Measurements from ENCODE around the gene ULK4. TPM values are rescaled to one million over a fixed set of nuclear protein-coding genes. Genes with fewer than 3 reads are reported as not detected.
"Not testable (repeated sequence)": the region's sequence is repeated elsewhere in the genome, so short reads cannot be mapped to it uniquely, and the experiment has no call there.

Gene ULK4
- total RNA-seq, 1 experiment from 2014 or later, result 14.3 TPM

DNA sequence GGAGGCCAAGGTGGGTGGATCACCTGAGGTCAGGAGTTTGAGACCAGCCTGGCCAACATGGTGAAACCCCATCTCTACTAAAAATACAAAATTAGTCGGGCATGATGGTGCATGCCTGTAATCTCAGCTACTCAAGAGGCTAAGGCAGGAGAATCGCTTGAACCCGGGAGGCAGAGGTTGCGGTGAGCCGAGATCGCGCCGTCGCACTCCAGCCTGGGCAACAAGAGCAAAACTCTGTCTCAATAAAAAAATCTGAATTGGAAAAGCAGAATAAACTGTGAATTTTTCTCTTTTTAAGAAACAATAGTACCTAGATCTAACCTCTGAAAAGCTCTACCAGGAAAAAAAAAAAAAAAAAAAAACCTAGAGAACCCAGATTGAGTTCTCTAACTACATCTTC is 84.2 kb downstream of the ULK4 start:
- intact Hi-C loops (cut with micrococcal nuclease; ENCODE audit: unreplicated experiment); H3K36me3 ChIP-seq (ENCODE audit: control insufficient read depth, insufficient read depth, low read length); H3K27me3 ChIP-seq (ENCODE audit: control insufficient read depth, insufficient read depth, low read length); H3K27ac ChIP-seq (ENCODE audit: low read length); H3K4me3 ChIP-seq (ENCODE audit: low read depth in 2 of 2, low read length in 2 of 2); H3K4me1 ChIP-seq (ENCODE audit: control insufficient read depth, insufficient read depth, low read length); BruUV-seq (replicated peaks); DNase-seq (ENCODE audit: low read depth, low spot score); ATAC-seq; in situ Hi-C loops (cut with HindIII; ENCODE audit: low pct_unique_long_range_greater_than_20kb, low sequenced_read_pairs); CTCF ChIA-PET; H3K9me3 ChIP-seq (ENCODE audit: control insufficient read depth, insufficient read depth, low read depth, low read length); POLR2A ChIA-PET: not testable (repeated sequence)

DNA sequence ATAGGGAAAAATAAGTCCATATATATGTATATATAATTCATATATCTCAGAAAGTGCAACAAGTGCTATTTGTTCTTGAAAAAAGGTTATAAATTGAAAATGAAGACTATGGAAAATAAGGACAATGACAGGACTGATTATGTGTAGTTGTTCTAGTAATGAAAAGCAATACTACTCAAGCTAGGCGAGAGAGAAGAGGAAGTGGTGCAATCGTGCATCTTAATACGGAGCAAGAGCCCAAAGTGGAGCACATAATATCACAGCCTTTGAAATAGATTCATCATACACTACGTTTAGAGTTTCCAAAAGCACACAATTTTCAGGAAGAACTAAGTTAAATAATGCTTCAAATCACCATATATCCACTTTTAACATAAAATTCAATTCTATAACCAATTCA is 87.9 kb downstream of the ULK4 start:
- H3K9me3 ChIP-seq (ENCODE audit: control insufficient read depth, insufficient read depth, low read depth, low read length), result no peaks in the 10 kb centered on the region
- no peaks in the 10 kb centered on the region for H3K27me3 ChIP-seq (ENCODE audit: control insufficient read depth, insufficient read depth, low read length)
- ATAC-seq (no peak), DNase-seq (ENCODE audit: low read depth, low spot score) (no peak)
- intact Hi-C loops (cut with micrococcal nuclease; ENCODE audit: unreplicated experiment) (no loop called here), in situ Hi-C loops (cut with HindIII; ENCODE audit: low pct_unique_long_range_greater_than_20kb, low sequenced_read_pairs) (no loop called here)
- no peak overlapping the region for H3K27ac ChIP-seq (ENCODE audit: low read length)
- CTCF ChIA-PET, result no interaction called here
- H3K4me1 ChIP-seq (ENCODE audit: control insufficient read depth, insufficient read depth, low read length), result no peaks in the 10 kb centered on the region
- no peak for TF ChIP-seq POLR2AphosphoS5 (IDR thresholded peaks at IDR 0.05; ENCODE audit: low read depth, low read length)
- TF ChIP-seq, protein P1, sequence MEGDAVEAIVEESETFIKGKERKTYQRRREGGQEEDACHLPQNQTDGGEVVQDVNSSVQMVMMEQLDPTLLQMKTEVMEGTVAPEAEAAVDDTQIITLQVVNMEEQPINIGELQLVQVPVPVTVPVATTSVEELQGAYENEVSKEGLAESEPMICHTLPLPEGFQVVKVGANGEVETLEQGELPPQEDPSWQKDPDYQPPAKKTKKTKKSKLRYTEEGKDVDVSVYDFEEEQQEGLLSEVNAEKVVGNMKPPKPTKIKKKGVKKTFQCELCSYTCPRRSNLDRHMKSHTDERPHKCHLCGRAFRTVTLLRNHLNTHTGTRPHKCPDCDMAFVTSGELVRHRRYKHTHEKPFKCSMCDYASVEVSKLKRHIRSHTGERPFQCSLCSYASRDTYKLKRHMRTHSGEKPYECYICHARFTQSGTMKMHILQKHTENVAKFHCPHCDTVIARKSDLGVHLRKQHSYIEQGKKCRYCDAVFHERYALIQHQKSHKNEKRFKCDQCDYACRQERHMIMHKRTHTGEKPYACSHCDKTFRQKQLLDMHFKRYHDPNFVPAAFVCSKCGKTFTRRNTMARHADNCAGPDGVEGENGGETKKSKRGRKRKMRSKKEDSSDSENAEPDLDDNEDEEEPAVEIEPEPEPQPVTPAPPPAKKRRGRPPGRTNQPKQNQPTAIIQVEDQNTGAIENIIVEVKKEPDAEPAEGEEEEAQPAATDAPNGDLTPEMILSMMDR (IDR thresholded peaks at IDR 0.05), result no peak
- BruUV-seq (replicated peaks), result no TSS peak
- POLR2A ChIA-PET, result no interaction called here
- no peaks in the 10 kb centered on the region for H3K36me3 ChIP-seq (ENCODE audit: control insufficient read depth, insufficient read depth, low read length)
- no peak overlapping the region for H3K4me3 ChIP-seq (ENCODE audit: low read depth in 2 of 2, low read length in 2 of 2)

- no peak overlapping the region for H3K27ac ChIP-seq (ENCODE audit: low read length)
- H3K36me3 ChIP-seq (ENCODE audit: control insufficient read depth, insufficient read depth, low read length), result no peaks in the 10 kb centered on the region
- intact Hi-C loops (cut with micrococcal nuclease; ENCODE audit: unreplicated experiment), result no loop called here
- no peak for DNase-seq (ENCODE audit: low read depth, low spot score)
- no peaks in the 10 kb centered on the region for H3K4me1 ChIP-seq (ENCODE audit: control insufficient read depth, insufficient read depth, low read length)
- BruUV-seq (replicated peaks), result no TSS peak
- no peak overlapping the region for H3K4me3 ChIP-seq (ENCODE audit: low read depth in 2 of 2, low read length in 2 of 2)
- ATAC-seq, result no peak
- no peaks in the 10 kb centered on the region for H3K9me3 ChIP-seq (ENCODE audit: control insufficient read depth, insufficient read depth, low read depth, low read length)
- ChIA-PET POLR2A (no interaction called here), CTCF (no interaction called here)
- in situ Hi-C loops (cut with HindIII; ENCODE audit: low pct_unique_long_range_greater_than_20kb, low sequenced_read_pairs), result no loop called here
- H3K27me3 ChIP-seq (ENCODE audit: control insufficient read depth, insufficient read depth, low read length), result no peaks in the 10 kb centered on the region
- TF ChIP-seq TCF7L2 (IDR thresholded peaks at IDR 0.05; ENCODE audit: low read depth, low read length) (no peak), POLR2AphosphoS5 (IDR thresholded peaks at IDR 0.05; ENCODE audit: low read depth, low read length) (no peak), SIN3A (IDR thresholded peaks at IDR 0.05; ENCODE audit: borderline replicate concordance, insufficient read depth, low read depth, low read length) (no peak)
- TF ChIP-seq, protein P1 (IDR thresholded peaks at IDR 0.05), result no peak
Measured at GRCh38 chr3:41872157-41872556, 89.7 kb downstream of the ULK4 start.

GRCh38 chr3:41867533-41867932 is 94.4 kb downstream of the ULK4 start:
- no peaks in the 10 kb centered on the region for H3K36me3 ChIP-seq (ENCODE audit: control insufficient read depth, insufficient read depth, low read length)
- in situ Hi-C loops (cut with HindIII; ENCODE audit: low pct_unique_long_range_greater_than_20kb, low sequenced_read_pairs), result no loop called here
- no peaks in the 10 kb centered on the region for H3K27me3 ChIP-seq (ENCODE audit: control insufficient read depth, insufficient read depth, low read length)
- ChIA-PET POLR2A (no interaction called here), CTCF (no interaction called here)
- no peaks in the 10 kb centered on the region for H3K9me3 ChIP-seq (ENCODE audit: control insufficient read depth, insufficient read depth, low read depth, low read length)
- no peaks in the 10 kb centered on the region for H3K4me1 ChIP-seq (ENCODE audit: control insufficient read depth, insufficient read depth, low read length)
- no peak for DNase-seq (ENCODE audit: low read depth, low spot score)
- no peak for TF ChIP-seq SIN3A (IDR thresholded peaks at IDR 0.05; ENCODE audit: borderline replicate concordance, insufficient read depth, low read depth, low read length)
- TF ChIP-seq, protein P2, sequence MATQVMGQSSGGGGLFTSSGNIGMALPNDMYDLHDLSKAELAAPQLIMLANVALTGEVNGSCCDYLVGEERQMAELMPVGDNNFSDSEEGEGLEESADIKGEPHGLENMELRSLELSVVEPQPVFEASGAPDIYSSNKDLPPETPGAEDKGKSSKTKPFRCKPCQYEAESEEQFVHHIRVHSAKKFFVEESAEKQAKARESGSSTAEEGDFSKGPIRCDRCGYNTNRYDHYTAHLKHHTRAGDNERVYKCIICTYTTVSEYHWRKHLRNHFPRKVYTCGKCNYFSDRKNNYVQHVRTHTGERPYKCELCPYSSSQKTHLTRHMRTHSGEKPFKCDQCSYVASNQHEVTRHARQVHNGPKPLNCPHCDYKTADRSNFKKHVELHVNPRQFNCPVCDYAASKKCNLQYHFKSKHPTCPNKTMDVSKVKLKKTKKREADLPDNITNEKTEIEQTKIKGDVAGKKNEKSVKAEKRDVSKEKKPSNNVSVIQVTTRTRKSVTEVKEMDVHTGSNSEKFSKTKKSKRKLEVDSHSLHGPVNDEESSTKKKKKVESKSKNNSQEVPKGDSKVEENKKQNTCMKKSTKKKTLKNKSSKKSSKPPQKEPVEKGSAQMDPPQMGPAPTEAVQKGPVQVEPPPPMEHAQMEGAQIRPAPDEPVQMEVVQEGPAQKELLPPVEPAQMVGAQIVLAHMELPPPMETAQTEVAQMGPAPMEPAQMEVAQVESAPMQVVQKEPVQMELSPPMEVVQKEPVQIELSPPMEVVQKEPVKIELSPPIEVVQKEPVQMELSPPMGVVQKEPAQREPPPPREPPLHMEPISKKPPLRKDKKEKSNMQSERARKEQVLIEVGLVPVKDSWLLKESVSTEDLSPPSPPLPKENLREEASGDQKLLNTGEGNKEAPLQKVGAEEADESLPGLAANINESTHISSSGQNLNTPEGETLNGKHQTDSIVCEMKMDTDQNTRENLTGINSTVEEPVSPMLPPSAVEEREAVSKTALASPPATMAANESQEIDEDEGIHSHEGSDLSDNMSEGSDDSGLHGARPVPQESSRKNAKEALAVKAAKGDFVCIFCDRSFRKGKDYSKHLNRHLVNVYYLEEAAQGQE (IDR thresholded peaks at IDR 0.05; ENCODE audit: insufficient read depth in 1 of 2, low read depth in 2 of 2, low read length in 1 of 2), result no peak
- TF ChIP-seq, protein P1 (IDR thresholded peaks at IDR 0.05), result no peak
- TF ChIP-seq POLR2AphosphoS5 (IDR thresholded peaks at IDR 0.05; ENCODE audit: low read depth, low read length), result no peak
- no peak for TF ChIP-seq TCF7L2 (IDR thresholded peaks at IDR 0.05; ENCODE audit: low read depth, low read length)
- no peak overlapping the region for H3K4me3 ChIP-seq (ENCODE audit: low read depth in 2 of 2, low read length in 2 of 2)
- no peak overlapping the region for H3K27ac ChIP-seq (ENCODE audit: low read length)
- ATAC-seq, result no peak
- intact Hi-C loops (cut with micrococcal nuclease; ENCODE audit: unreplicated experiment), result no loop called here
- BruUV-seq (replicated peaks), result no TSS peak
